NCI-H2196 (cell line): Measurements from ENCODE around the gene SP140.
"Not testable (repeated sequence)": the region's sequence is repeated elsewhere in the genome, so short reads cannot be mapped to it uniquely, and the experiment has no call there.

Source experiments
- DNase-seq: peaks from one replicate; lab custom pipeline; 2025; ENCODE audit not compliant: unreplicated experiment; lab: John Stamatoyannopoulos, UW

Gene SP140

GRCh38 chr2:230282936-230283335, 57.4 kb downstream of the SP140 start:
- no peak for DNase-seq

- DNase-seq, result no peak
These were observed 60.5 kb downstream of the SP140 start for GRCh38 chr2:230286048-230286447.

GRCh38 chr2:230289311-230289710, 63.8 kb downstream of the SP140 start:
- not testable (repeated sequence) for DNase-seq

- no peak for DNase-seq
These were observed 69.7 kb downstream of the SP140 start for GRCh38 chr2:230295192-230295591.

GRCh38 chr2:230296917-230297316, 71.4 kb downstream of the SP140 start:
- no peak for DNase-seq

GRCh38 chr2:230299618-230300017, 74.1 kb downstream of the SP140 start:
- DNase-seq, result no peak

- no peak for DNase-seq
These were observed 80.1 kb downstream of the SP140 start for GRCh38 chr2:230305416-230306275.

GRCh38 chr2:230306474-230306873, 80.9 kb downstream of the SP140 start:
- DNase-seq, result no peak

GRCh38 chr2:230307485-230307884, 81.9 kb downstream of the SP140 start:
- no peak for DNase-seq

- DNase-seq, result no peak
These were observed 83.0 kb downstream of the SP140 start for GRCh38 chr2:230308402-230309000.

- DNase-seq, result not testable (repeated sequence)
These were observed 85.3 kb downstream of the SP140 start for GRCh38 chr2:230310792-230311191.

GRCh38 chr2:230311634-230312033, 86.1 kb downstream of the SP140 start:
- DNase-seq, result not testable (repeated sequence)

GRCh38 chr2:230312638-230313037, 87.1 kb downstream of the SP140 start:
- DNase-seq, result no peak

GRCh38 chr2:230317366-230317765, 91.8 kb downstream of the SP140 start:
- no peak for DNase-seq

GRCh38 chr2:230318190-230319121, 92.9 kb downstream of the SP140 start:
- no peak for DNase-seq

- DNase-seq, result no peak
These were observed 93.8 kb downstream of the SP140 start for GRCh38 chr2:230319211-230319862.

- no peak for DNase-seq
These were observed 95.5 kb downstream of the SP140 start for GRCh38 chr2:230321031-230321430.

GRCh38 chr2:230322561-230323384, 97.2 kb downstream of the SP140 start:
- DNase-seq, result no peak

- DNase-seq, result no peak
These were observed 98.0 kb downstream of the SP140 start for GRCh38 chr2:230323385-230324106.
